Right forelimb (tissue), 1 donor: ENCODE measurements around the gene ADM2.

Source experiments
- DNase-seq: peaks from one replicate; pipeline ENCODE4 v3.0.0-alpha.2; 2018

Gene ADM2

GRCh38 chr22:50445880-50446707 lies 35.2 kb upstream of the ADM2 start:
- DNase-seq, result no peak

GRCh38 chr22:50446708-50447575 lies 34.4 kb upstream of the ADM2 start:
- DNase-seq, result no peak

GRCh38 chr22:50447576-50448551 lies 33.5 kb upstream of the ADM2 start:
- no peak for DNase-seq

- no peak for DNase-seq
Measured at GRCh38 chr22:50452649-50453048, 28.7 kb upstream of the ADM2 start.

GRCh38 chr22:50454556-50455075 lies 26.7 kb upstream of the ADM2 start:
- no peak for DNase-seq

- DNase-seq, result no peak
Measured at GRCh38 chr22:50455201-50455600, 26.1 kb upstream of the ADM2 start.

GRCh38 chr22:50456026-50456425 lies 25.3 kb upstream of the ADM2 start:
- no peak for DNase-seq

- DNase-seq, result no peak
Measured at GRCh38 chr22:50456466-50457234, 24.7 kb upstream of the ADM2 start.

- no peak for DNase-seq
Measured at GRCh38 chr22:50459016-50459415, 22.3 kb upstream of the ADM2 start.

GRCh38 chr22:50459496-50460140 lies 21.7 kb upstream of the ADM2 start:
- DNase-seq, result no peak

- DNase-seq, result no peak
Measured at GRCh38 chr22:50460938-50461337, 20.4 kb upstream of the ADM2 start.

- DNase-seq, result no peak
Measured at GRCh38 chr22:50461536-50461935, 19.8 kb upstream of the ADM2 start.

- DNase-seq, result no peak
Measured at GRCh38 chr22:50461979-50462540, 19.3 kb upstream of the ADM2 start.

- DNase-seq, result no peak
Measured at GRCh38 chr22:50463188-50463900, 18.0 kb upstream of the ADM2 start.

- no peak for DNase-seq
Measured at GRCh38 chr22:50464451-50464850, 16.9 kb upstream of the ADM2 start.

- no peak for DNase-seq
Measured at GRCh38 chr22:50465066-50465930, 16.0 kb upstream of the ADM2 start.

- DNase-seq, result no peak
Measured at GRCh38 chr22:50467341-50467740, 14.0 kb upstream of the ADM2 start.

GRCh38 chr22:50467773-50468440 lies 13.4 kb upstream of the ADM2 start:
- no peak for DNase-seq

- DNase-seq, result no peak
Measured at GRCh38 chr22:50468626-50469025, 12.7 kb upstream of the ADM2 start.
